ENCODE results near the gene BTBD10. TPM values are rescaled to one million over a fixed set of nuclear protein-coding genes. Genes with fewer than 3 reads are reported as not detected.

Gene BTBD10
- total RNA-seq, 4 donors from 2014 or later: 33.4 to 59.8 (median 48.7) TPM

- intact Hi-C loops (cut with DNase I): loop anchor here (2.0 kb wide), 1 partner anchor 59 kb away; no protein-coding TSS in a partner anchor
- DNase-seq (ENCODE audit: extremely low spot score): no peak
- WGBS: 7% methylated on average over 5 of the region's 5 CpGs
- Histone ChIP-seq H3K27me3 (no peaks in the 10 kb centered on the region), H3K4me3 (peak overlapping the region; percentile 29 to 46 (median 34)), H3K4me1 (peaks cover 36 to 69% (median 65%) of the 10 kb centered on the region in 4 donors), H3K27ac (replicated peaks in 1 of 4) (peak overlapping the region; percentile 36 to 59 (median 54)), H3K9me3 (no peaks in the 10 kb centered on the region), H3K36me3 (no peaks in the 10 kb centered on the region)
- no peak for TF ChIP-seq POLR2AphosphoS5 (IDR thresholded peaks at IDR 0.05)
- TF ChIP-seq EP300 (IDR thresholded peaks at IDR 0.05): no peak
- TF ChIP-seq CTCF (IDR thresholded peaks at IDR 0.05): no peak
- no peak for TF ChIP-seq POLR2A (IDR thresholded peaks at IDR 0.05; ENCODE audit: low read depth)
Observed at GRCh38 chr11:13338019-13338426, 125.0 kb downstream of the BTBD10 start.

Other genes with a start within 250 kb of the BTBD10 start
- gene BMAL1, start 185.4 kb downstream of the BTBD10 start, total RNA-seq: 10 to 100 TPM; 31.1 to 36.4 (median 33.9) TPM
- gene PTH, start 32.8 kb upstream of the BTBD10 start, total RNA-seq: not detected
- gene FAR1, start 205.4 kb upstream of the BTBD10 start, total RNA-seq: 10 to 100 TPM; 29.3 to 50.3 (median 35.0) TPM

Data from esophagus muscularis mucosa (tissue), 4 donors.